HS-27A (cell line): Measurements from ENCODE around the gene SEC14L6.

ENCODE experiments used
- DNase-seq: peaks from one replicate; pipeline ENCODE4 v3.0.0-alpha.2; 2012; ENCODE audit warnings: low read depth, missing footprints

Gene SEC14L6

DNA sequence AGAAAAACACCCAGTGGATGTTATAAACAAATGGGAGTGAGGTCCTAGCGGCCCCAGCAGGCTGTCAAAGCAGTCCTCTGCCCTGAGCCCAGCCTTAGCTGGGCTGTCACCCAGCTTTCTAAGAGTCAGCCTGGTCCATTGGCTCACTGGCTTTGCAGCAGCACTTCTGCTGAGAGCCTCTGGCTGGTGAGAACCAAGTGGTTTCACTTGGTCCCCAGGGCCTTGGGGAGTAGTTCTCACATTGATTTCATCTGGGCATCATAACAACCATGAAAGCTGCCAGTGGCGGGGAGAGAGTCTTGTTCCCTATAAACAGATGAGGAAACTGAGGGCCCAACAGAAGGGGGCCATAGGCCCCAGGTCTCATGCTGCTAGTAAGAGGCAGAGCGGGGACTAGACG, 11.4 kb downstream of the SEC14L6 start:
- DNase-seq = no peak

DNA sequence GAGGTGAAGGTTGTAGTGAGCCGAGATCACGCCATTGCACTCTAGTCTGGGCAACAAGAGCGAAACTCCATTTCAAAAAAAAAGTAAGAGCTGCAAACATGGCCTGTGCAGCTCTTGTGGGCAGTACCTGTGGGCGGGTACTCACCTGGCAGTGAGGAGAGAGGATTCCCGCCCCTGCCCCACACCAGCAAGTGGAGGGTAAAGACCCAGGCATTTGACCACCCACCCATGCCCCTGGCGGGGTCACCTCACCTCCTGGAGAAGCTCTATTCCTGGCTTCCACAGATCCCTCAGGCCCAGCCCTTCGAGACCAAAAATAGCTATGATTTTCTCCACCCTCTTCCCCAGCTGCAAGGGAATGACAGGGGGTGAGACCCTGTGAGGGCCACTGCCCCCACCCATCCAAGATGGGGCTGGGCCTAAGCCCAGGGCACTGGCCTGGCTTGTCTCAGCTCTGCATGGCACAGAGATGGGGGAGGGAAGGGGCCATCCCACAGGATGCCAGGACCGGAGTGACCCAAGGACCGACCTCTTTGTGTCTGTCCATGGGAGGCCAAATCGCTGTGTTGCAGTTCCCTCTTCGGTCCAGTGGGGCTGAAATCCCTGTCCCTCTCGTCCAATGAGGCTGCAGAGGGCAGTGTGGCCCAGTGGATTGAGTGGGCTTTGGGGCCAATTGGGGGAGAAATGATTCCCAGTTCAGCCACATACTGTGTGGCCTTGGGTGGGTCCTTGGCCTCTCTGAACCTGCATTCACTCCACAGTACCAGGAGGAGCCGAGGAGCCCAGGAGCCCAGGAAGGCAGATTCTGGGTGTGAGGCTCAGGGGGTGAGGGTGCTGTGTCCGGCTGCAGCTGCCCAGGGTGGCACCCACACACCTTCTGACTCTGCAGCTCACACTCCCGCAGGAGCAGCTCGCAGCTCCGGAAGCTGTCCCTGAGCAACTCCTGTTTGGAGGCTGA, 14.6 kb downstream of the SEC14L6 start:
- no peak for DNase-seq

GRCh38 chr22:30526656-30527055, 19.9 kb downstream of the SEC14L6 start:
- DNase-seq = no peak

- DNase-seq = no peak
These were observed 22.7 kb downstream of the SEC14L6 start for GRCh38 chr22:30523646-30524489.

- DNase-seq = no peak
These were observed 25.0 kb downstream of the SEC14L6 start for GRCh38 chr22:30521368-30522156.

DNA sequence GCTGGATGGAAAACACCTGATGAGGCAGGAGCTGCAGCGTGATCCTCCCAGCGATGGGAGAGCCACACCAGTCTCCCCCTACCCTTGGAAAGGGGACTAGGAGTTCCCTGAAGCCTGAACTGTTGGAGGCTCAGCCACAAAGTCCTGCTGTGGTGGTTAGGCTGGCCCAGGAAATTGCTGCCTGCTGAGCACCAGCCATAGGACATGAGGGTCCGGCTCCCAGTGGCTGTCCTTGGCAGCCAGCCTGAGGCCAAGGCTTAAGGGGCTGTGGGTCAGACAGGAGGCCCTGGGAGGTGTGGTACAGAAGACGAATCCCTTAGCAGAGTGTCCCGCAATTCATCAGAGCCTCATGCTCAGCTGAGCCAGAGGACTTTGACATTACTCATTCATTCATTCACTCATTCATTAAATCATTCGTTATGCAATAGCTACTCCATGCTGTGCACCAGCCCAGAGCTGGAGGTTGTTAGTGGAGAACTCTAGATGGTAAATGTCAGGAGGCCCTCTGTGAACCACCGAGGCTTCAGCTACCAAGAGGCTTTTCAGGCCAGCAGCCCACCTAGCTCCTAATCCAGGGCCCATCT, 26.6 kb downstream of the SEC14L6 start:
- no peak for DNase-seq

- no peak for DNase-seq
These were observed 29.8 kb downstream of the SEC14L6 start for GRCh38 chr22:30516731-30517130.

DNA sequence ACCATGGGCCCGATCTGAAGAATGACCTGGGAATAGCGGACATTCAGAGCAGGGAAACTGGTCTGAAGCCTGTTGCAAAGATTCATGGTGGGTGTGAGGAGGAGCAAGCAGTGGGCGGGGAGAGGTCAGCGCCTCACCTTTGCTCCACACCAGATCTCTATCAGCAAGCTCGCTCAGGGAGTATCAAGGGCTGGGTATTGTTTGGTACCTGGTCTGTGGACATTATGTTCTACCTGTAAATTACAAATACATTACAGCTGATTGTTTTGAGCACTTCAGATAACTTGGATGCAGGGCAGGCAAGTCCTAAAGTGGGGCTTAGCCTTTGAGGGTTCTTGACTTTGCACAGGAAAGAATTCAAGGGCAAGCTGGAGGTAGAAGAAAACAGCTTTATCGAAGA, 30.3 kb downstream of the SEC14L6 start:
- no peak for DNase-seq

DNA sequence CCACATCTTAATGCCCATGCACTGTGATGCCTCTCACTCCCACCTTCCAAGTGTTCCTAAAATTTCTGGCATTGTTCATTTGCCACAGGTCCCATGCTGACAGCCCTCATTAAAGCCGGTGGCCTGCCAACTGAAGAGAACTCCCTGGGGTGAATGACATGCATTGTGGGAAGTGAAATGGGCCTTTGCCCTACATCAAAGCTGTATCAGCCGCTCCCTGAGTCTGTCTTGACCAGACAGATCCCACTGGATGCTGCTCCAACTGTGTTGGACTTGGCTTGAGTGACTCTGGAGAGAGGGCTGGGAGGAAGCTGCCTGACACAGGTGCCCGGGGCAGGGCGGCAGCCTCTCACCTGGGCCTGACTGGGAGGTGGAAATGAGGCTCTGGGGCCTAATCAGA, 32.3 kb downstream of the SEC14L6 start:
- DNase-seq = no peak

- DNase-seq = no peak
These were observed 33.1 kb downstream of the SEC14L6 start for GRCh38 chr22:30513462-30513861.

DNA sequence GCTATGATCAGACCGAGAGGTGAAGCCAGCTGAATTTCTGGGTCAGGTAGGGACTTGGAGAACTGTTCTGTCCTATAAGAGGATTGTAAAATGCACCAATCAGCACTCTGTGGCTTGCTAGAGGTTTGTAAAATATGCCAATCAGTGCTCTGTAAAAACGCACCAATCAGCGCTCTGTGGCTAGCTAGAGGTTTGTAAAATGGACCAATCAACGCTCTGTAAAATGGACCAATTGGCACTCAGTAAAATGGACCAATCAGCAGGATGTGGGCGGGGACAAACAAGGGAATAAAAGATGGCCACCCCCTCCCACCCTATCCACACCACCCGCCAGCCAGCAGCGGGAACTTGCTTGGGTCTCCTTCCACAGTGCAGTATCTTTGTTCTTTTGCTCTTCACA, 34.6 kb downstream of the SEC14L6 start:
- no peak for DNase-seq

GRCh38 chr22:30511109-30511508, 35.4 kb downstream of the SEC14L6 start:
- DNase-seq = no peak

GRCh38 chr22:30508216-30508615, 38.3 kb downstream of the SEC14L6 start:
- DNase-seq = no peak

DNA sequence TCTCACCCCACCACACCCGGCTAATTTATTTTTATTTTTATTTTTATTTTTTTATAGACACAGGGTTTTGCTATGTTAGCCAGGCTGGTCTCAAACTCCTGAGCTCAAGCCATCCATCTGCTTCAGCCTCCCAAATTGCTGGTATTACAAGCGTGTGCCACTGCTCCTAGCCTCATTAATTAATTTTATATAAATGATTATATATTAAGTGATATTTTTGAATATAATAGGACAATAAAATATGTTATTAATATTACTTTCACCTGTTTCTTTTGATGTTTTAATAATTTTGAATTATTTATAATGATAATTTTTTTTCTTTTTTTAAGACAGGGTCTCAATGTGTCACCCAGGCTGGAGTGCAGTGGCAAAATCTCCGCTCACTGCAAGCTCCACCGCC, 38.9 kb downstream of the SEC14L6 start:
- DNase-seq = no peak

GRCh38 chr22:30506507-30506968, 40.0 kb downstream of the SEC14L6 start:
- DNase-seq = no peak

GRCh38 chr22:30503551-30503950, 43.0 kb downstream of the SEC14L6 start:
- no peak for DNase-seq

- DNase-seq = no peak
These were observed 43.6 kb downstream of the SEC14L6 start for GRCh38 chr22:30502911-30503310.

GRCh38 chr22:30502153-30502552, 44.4 kb downstream of the SEC14L6 start:
- DNase-seq = no peak

- DNase-seq = no peak
These were observed 45.9 kb downstream of the SEC14L6 start for GRCh38 chr22:30500628-30501027.

DNA sequence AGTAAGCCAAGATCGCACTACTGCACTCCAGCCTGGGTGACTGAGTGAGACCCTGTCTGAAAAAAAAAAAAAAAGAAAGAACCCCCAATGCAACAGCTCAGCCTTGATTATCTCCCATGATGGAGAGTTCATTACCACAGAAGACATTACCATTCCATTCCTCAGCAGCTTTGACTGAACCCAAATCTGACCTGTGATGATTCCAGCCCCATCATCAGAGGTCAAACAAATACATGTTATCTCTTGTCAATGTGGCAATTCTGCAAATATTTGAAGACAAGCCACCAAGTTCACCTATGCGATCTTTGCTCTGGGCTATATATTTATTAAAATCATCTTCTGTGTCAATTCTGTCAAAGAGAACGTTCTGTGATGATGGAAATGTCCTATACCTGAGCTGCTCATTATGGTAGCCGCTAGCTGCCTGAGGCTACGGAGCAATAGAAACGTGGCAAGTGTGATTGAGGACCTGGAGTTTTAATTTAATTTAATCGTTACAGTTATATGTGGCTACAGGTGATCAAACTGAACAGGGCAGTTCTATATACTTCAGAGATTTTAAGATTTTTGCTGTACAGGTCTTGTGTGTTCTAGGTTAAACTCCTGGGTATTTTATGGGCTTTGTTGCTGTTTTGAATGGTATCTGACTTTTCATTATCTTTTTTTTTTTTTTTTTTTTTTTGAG, 48.9 kb downstream of the SEC14L6 start:
- DNase-seq = no peak
